Right kidney (tissue), 9 donors: ENCODE results near the gene LCP1.
"Not testable (repeated sequence)": the region's sequence is repeated elsewhere in the genome, so short reads cannot be mapped to it uniquely, and the experiment has no call there.

Source experiments
- DNase-seq: peaks from one replicate; pipeline ENCODE4 v3.0.0-alpha.2; 2016
- long read RNA-seq, 8 donors: transcript quantifications; one replicate each; lab custom pipeline, GENCODE V29; 2026

The LCP1 gene
- long read RNA-seq, donor 1, result 0 reads
- long read RNA-seq, donor 2, partial matches to known transcripts, result 0 of 1 reads
- long read RNA-seq, donor 2, other reads (novel, unspliced or antisense), result 0 of 1 reads
- long read RNA-seq, donor 3, partial matches to known transcripts, result 0 of 1 reads
- long read RNA-seq, donor 3, other reads (novel, unspliced or antisense), result 0 of 1 reads
- long read RNA-seq, donor 4, result 0 reads
- long read RNA-seq, donor 5, partial matches to known transcripts, result 0 of 1 reads
- long read RNA-seq, donor 5, other reads (novel, unspliced or antisense), result 0 of 1 reads
- long read RNA-seq, donor 6, result 0 reads
- long read RNA-seq, donor 7, partial matches to known transcripts, result 0 of 3 reads
- long read RNA-seq, donor 7, other reads (novel, unspliced or antisense), result 0 of 3 reads
- long read RNA-seq, donor 8, result 0 reads

DNA sequence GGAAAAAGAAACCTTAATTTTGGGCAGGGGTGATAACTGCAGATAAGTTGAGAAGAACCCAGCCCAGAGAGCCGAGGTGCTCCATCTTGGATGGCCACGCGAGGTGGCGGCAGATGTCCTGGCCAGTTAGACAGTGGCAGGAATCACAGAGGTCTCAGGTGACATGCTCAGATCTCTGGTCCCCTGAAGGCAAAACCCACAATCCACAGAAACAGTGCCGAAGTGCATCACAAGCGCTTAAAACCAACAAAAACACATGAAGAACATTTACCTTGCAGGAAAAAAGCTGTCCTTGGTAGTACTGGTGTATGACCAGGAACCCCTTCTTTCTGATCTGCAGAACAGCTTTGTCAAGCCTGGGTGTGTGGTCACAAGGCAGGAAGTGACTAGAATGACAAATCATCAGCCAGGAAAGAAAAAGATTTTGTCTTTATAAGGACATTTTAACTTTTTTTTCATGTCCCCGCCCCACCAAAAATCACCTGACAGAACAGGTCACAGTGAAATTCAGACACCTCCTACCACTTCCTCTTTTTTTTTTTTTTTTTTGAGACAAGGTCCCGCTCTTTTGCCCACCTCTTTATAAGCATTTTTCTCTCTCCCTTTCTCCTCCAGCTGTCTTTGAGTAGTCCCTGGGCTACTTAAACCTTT is at the start of gene LCP1:
Gene LCP1 (minus strand): TSS at position 338 of the 651 bp plus-strand sequence. CDS start 22,515 bp downstream, outside the sequence.
- no peak for DNase-seq

DNA sequence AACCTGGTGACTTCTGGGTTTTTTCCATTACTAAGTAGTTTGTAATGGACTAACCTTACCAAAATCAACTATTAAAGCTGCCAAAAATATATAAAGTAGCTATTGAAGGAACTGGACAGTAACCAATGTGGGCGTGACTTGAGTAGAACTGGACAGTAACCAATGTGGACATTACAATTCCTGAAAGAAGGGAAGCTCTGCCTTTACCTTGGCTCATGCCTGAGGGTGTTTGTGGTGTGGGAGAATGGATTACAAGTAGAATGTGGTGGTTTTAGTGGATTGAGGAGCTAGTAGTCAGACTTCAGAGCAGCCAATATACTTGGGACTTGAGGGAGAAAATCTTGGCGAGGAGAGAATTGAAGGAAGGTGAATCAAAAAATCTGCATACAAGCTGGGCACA is 47.3 kb upstream of the LCP1 start:
- DNase-seq, result no peak

- not testable (repeated sequence) for DNase-seq
Observed at GRCh38 chr13:46220234-46220633, 38.3 kb upstream of the LCP1 start.

DNA sequence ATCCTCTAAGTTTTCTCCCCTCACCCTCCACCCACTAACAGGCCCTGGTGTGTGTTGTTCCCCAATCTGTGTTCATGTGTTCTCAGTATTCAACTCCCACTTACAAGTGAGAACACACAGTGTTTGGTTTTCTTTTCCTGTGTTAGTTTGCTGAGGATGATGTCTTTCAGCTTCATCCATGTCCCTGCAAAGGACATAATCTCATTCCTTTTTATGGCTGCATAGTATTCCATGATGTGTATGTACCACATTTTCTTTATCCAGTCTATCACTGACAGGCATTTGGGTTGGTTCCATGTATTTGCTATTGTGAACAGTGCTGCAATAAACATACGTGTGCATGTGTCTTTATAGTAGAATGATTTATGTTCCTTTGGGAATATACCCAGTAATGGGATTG is 32.8 kb upstream of the LCP1 start:
- DNase-seq, result not testable (repeated sequence)

GRCh38 chr13:46213242-46213641 is 31.3 kb upstream of the LCP1 start:
- no peak for DNase-seq

GRCh38 chr13:46211483-46212351 is 29.7 kb upstream of the LCP1 start, which contains the start of gene LRRC63:
TSS of gene LRRC63 (plus strand) at chr13:46211928. CDS start at chr13:46213035, 1,107 bp downstream.
- DNase-seq, result peak; percentile 69

DNA sequence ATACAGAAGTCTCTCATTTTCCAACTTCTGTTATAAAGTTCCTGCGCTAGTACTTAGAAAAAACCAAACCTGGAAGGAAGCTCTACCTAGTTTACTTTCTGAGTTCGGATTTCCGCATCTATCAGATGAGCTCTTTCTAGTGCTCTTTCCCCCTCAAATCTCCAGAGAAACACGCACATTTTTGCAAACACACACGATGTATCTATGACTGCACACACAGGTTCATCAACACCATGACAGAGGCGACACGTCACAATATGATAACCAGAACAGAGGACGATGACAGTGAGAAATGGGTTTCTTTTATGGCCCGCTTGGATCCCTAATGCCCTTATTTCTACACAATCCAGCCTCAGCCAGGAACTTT is 29.1 kb upstream of the LCP1 start:
- no peak for DNase-seq

DNA sequence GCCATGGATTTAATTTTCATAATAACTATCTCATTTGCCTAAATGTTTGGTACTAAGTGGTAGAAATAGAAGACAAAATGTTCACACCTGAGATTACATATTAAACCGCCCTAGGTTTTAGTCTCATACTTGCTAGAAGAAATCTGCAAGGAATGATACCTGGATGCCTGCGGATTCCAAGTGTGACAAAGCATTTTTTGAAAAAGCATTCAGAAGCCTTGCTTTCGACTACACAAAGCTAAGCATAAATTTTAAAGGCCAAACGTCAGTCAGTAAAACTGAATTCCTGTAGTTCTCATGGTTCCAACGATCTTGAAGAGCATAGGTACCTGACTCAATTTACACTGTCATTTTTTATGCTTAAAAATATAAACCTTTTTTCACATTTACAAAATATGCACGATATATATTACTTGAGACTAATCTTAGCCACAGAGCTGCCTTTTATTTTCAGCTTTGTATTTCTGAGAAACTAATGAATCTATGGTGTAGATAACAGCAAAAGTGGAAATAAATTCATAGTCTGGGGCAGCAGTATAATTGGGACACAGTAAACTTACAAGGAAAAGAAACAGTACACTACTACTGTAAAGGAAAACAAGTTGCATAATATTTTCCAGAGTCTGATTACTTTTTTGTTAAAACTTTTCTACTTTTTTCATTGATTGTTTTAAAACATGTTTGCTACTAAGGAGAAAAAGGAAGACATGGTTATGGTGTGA is 28.5 kb upstream of the LCP1 start:
- DNase-seq, result peak; percentile 2

DNA sequence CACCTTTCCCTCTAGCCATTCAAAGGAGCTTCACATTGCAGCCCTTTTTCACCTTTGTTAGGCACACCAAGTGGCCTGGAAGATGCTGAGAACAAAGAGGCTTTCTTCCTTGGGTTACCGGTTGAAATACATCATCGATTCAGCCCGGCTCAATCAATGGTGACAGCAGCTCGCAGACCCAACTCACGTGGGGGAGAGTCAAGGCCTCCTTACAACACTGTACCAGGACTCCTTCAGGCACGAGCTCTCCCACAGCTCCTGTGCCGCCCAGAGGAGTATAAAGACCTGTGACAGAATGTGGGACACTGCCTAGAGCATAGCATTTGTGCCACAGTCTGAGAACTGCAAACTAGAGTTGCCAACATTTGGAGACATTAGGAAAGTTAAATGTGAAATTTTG is 25.9 kb upstream of the LCP1 start:
- no peak for DNase-seq

DNA sequence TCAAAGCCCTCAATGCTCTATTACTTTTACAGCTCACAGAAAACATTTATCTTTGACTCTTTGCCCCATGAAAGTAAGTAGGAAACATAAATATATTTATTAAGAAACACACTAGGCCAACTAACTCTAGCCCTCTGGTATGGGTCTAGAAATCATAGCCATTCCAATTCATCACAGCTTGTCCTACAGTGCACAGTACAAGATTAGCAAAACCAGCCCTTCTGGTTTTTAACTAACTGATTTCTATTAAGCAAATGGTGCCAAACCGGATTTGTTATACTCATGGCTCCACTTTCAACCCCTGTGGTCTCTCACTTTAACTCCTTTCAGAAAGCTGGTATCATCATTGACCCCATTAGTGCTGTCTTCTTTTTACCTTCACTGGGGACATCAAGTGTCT is 24.2 kb upstream of the LCP1 start:
- DNase-seq, result no peak

GRCh38 chr13:46202966-46203365 is 21.0 kb upstream of the LCP1 start:
- no peak for DNase-seq

DNA sequence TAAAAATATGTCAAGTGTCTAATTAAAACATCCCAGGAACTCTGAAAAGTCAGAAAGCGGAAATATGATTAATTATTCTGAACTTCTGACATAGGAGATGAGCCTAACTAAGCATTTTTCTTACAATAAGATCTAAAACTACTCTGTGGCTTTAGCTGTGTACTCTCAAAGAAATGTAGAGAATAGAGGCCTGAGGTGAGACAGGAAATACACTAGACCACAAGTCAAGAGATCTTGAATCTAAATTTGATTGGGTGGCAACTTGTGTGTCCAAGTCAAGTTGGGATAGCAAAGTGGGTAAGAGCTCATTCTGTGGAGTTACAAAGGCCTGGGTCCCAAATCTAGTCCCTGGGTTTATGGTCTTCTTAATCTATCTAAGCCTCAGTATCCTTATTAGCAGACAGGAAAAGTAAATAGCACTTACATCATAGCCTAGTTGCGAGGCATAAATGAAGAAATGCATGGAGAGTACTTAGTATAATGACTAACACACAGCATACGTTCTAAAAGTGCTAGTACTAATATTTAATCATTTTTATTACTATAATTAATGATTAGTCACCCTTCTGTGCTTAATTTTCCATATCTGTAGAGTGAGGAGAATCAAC is 20.3 kb upstream of the LCP1 start:
- DNase-seq, result no peak

GRCh38 chr13:46198696-46199193 is 16.8 kb upstream of the LCP1 start:
- DNase-seq, result no peak

DNA sequence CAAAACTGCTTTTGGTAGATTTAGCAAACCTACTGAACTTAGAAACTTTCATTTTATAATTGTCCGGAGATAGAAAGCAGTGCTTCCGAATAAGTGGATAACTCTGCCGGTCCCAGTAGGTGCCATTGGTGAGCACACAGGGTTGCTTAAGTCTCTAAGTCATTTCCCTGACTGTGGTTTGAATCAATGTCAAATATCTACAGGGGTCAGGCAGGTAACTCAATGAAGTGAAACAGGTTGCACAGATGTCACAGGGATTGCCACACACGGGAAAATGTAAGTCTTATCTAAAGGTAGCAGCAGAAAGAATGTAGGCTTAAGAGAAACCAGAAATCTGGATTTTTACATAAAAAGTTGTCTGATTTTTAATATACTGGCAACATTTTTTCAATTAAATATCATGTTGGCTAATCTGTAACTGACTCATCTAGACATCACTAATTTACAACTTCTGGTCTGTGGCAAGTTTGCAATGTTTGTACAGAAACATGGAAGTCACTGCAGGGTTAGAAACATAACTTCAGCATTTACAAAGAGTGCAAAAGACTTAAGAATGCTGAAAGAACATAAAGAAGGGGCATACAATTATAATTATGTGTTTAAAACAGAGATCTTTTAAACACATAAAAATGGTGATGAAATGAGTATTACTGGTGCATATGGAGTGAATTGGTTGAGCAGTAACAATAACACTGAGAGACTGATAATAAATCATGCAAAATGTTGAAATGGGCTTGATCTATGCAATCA is 15.5 kb upstream of the LCP1 start:
- DNase-seq, result no peak

- DNase-seq, result no peak
Observed at GRCh38 chr13:46195016-46195415, 13.0 kb upstream of the LCP1 start.

GRCh38 chr13:46192412-46192811 is 10.4 kb upstream of the LCP1 start:
- DNase-seq, result no peak

DNA sequence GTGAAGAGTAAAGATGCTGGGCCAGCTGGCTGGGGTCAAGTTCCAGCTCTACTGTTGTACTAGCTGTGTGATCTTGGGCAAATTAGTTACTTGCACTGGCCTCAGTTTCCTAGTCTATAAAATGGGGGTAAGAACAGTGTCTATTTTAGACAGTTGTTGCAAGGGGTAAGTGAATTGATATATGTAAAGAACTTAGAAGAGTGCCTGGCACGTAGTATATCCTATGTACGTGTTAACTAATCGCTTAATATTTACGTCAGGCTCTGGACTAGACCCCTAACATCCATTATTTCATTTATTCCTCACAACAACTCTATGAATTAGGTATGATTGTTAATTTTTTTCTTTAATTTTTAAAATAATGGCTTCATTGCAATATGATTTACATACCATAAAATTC is 3.7 kb upstream of the LCP1 start:
- no peak for DNase-seq

GRCh38 chr13:46184277-46184699 is 2.3 kb upstream of the LCP1 start:
- no peak for DNase-seq

GRCh38 chr13:46183018-46183946 is 1.3 kb upstream of the LCP1 start:
- no peak for DNase-seq

GRCh38 chr13:46182491-46182877 is 507 bp upstream of the LCP1 start:
- no peak for DNase-seq
